NCI-H1105 (cell line): ENCODE measurements around the gene TNFRSF1A.

Experiments
- DNase-seq: peaks from one replicate; lab custom pipeline; 2025; lab: John Stamatoyannopoulos, UW

Gene TNFRSF1A

DNA sequence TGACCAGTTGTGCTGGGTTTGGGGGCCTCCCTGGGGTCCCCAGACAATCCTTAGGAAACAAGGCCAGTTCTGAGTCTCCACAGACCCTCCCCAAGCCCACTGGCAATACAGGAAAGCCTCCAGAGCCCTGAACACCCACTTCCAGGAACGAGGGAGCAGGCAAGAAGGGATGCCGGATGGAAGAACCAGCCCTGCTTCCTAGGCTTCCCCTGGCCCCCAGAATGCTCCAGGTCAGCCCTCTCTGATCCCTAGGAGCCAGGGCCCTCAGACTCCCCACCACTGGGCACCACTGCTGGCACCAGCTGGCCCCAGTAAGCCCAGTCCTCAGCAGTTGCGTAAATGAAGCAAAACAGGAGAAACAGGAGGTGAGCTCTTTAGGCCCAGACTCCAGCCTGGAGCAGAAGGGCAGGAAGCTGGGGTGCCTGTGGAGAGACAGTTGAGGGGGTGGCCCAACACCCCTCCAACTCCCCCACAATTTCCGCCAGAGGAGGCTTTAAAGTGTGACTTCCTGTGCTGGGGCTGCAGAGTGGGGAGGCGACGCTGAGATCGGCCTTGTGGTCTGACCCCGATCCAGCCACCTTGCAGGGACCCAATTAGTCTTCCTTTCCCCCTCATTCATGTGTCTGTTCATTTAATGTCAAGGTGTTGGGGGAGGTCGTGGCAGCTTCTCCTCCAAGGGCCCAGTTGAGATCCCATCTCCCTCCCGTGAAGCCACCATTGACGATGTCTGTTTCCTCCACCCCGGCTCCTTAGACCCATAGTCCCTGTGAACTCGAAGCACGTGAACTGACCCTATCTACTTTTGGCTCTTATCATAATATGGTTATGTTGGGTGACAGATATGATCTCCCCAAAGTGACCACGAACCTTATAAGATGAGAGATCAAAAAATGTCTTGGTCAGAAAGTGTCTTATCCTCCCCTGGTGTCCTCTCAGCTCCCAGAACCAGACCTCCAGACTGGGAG, 4.7 kb downstream of the TNFRSF1A start:
- no peak for DNase-seq

DNA sequence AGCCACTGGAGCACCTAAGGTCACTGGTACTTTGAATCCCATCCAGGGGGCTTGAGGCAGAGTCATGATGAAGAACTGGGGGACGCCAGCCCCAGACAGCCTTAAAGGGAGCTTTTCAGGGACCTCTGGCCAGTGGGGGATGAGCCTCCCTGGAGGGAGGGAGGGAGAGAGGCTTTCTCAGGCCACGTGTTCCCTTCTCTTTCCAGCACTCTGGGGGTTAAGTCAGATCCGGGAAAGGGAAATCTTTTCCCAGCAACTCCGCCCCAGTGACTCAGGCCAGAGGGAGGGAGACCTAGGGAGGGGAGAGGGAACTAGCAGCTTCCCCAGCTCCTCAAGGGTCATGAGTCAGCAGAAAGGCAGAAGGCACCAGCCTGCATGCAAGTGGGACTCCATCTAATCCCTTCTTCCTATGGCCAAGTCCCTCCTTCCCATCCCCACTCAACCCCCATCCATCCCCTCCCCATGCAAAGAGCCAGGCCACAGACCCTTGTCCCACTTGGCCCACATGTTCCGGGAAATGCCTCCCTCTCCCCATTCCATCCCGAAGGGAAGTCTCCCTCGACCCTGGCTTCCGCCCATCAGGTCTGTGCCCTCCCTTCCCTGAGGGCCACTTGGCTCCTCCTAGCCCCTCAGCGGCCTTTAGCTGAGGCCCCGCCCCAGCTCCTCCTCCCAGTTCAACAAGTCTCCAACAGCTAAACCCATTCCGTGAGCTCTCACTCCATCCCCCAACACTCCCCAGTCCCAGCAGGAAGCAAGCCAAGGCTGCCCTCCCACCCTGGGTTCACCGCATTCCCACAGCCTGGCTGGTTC, 5.6 kb downstream of the TNFRSF1A start:
- no peak for DNase-seq

DNA sequence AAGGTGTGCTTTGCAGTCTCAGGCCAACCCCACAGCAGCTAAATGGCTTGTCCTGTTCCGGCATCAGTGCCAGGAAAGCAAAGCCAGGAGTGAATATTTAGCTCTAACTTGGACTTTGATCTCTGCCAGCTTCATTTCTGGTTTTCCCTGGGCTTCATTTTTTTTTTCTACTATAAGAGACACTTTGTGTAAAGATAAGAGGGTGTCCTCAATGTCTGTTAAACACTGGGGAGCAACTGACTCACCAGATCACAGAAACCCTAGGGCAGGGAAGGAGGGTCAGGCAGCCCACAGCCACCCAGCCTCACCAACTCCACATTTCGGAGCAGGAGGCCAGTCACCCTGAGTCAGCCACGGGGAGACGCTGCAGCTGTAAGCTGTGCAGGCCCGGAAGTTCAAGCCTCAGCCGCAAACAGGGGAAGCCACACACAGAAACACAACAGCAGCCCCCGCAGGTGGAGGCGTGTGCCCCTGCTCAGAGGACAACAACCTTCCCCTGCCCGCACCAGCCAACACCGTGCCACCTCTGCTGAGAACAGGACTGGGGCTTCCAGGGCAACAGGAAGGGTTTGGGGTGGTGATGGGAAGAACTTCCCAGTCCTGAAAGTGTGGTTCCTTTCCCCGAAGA, 6.3 kb downstream of the TNFRSF1A start:
- no peak for DNase-seq

DNA sequence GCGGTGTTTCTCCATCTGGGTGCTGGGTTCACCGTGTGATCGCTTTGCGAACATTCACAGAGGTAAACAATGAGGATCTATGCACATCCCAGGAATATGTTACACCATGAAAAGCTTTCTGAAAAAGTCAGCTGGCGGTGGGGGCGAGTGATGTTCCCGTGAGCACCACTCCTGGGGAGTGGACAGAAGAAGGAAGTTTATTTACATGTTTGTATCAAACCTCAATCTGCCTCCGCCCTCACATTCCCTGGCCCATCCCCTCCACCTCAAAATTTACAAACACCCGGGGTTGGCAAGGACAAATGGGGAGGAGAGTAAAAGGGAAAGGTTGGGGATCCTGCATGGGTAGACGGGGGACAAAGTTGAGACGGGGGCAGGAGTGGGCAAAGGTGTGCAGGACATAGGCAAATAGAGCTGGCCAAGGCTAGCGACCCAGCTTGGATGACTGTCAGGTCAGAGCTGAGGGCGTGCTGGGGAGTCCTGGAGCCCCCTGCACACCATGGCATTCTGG, 6.9 kb downstream of the TNFRSF1A start:
- no peak for DNase-seq

DNA sequence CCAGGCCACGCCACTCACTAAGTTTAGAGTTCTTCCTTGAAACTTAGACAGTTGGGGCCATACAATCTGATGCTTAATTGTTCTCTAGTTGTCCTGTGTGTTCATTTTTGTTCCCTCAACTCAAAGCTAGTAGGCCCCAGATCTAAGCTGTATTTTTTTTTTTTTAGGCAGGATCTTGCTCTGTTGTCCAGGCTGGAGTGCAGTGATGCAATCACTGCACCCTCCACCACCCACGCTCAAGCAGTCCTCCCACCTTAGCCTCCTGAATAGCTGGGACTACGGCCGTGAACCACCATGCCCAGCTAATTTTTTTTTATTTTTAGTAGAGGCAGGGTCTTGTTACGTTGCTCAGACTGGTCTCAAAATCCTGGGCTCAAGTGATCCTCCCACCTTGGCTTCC, 7.5 kb downstream of the TNFRSF1A start:
- no peak for DNase-seq

DNA sequence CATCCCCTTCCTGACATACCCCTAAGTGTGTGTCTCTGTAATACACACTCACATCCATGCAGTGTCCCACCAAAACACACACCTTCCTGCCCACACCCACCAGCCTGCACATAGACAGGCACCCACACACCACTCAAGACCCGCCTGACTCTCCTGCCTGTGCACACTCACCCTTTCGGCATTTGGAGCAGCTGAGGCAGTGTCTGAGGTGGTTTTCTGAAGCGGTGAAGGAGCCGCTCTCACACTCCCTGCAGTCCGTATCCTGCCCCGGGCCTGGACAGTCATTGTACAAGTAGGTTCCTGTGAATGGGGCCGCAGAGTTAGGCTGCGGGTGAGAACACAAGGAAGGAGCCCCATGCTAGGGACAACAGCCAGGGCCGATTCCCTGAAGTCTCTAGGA, 8.3 kb downstream of the TNFRSF1A start:
- no peak for DNase-seq

DNA sequence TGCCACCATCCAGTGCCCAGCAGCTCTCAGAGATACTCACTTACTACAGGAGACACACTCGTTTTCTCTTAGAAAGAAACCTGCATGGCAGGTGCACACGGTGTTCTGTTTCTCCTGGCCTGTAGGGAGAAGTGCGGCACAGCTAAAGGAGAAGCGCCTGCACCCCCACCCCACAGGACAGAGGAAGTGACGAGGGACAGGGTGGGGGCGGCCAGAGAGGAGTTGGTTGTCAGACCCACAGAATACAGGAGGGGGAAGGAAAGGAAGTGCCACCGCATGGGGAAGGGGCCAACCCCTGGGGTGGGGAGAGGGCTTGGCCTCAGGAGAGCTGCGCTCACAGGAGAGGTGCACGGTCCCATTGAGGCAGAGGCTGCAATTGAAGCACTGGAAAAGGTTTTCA, 8.8 kb downstream of the TNFRSF1A start:
- DNase-seq: no peak

DNA sequence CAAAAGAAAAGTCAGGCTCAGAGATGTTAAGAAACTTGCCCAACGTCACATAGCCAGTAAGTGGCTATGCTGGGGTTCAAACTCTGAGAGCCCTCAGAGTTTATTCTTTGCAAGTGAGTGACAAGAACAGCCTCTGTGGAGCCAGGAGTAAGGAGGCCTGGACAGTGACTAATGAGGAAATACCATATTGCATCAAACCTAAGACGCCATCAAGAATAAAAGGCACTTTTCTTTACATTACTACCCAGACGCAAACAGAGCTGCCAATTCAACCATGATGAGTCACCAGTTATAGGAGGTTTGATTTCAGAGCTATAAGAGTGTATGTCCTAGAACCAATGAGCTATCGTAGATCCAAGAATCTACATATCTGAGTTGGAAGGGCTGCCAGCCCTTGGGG, 9.4 kb downstream of the TNFRSF1A start:
- no peak for DNase-seq

DNA sequence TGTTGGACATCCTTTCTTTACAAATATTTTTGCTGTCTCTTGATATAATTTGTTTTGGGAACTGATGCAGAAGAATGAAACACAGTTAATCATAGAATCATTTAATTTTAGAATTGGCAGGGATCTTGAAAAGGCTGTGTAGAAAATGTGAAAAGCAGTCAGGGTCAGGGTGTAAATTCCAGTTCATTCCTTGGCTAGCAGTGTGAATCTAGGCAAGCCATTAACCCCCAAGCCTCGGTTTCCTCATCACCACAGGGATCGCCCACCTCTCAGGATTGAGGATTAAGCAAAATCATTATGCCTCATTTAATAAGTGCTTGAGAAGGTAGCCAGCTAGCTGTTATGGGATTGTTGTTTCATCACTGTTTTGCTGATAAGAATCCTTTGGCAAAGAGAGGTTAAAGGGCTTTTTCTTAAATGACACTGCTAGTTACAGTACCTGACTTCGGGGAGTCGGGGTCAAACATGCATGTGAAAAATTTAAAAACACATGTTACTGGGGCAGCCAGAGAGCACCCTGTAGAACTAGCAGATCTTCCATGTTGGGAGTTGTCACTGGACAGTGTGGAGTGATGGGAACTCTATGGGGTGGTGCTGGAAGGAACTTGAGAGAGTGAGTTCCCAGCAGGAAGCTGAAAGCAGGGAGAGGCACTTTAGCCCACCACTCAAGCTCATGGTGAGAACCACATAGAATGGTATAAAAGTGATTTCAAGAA, 10.7 kb downstream of the TNFRSF1A start:
- DNase-seq: no peak

DNA sequence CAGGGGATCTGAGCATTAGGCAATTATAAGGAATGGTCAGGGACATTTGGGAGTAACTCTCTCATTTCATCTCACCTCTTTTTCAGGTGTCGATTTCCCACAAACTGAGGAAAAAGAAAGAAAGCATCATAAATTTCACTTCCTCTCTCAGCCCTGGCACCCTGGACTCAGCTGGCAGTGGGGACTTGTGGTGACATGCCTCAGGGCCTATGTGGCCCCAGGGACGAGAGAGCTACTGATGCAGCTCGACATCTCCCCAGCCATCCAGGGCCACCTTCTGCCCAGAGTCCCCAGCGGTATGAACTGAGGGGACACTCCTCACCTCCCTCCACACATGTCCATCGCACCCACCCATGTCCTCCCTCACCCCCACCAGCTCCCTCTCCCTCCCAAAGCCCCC, 11.7 kb downstream of the TNFRSF1A start:
- DNase-seq: no peak

DNA sequence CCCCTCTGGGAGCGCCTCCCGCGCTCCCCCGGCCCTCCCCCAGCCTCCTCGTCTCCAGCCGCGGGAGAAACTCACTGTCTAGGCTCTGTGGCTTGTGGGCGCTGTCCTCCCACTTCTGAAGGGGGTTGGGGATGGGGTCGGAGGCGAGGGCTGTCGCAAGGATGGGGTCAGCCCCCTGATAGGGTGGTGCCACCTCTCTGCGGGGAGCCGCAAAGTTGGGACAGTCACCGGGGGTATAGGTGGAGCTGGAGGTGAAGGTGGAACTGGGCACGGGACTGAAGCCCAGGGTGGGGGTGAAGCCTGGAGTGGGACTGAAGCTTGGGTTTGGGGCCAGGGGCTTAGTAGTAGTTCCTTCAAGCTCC, 12.2 kb downstream of the TNFRSF1A start:
- DNase-seq: no peak

DNA sequence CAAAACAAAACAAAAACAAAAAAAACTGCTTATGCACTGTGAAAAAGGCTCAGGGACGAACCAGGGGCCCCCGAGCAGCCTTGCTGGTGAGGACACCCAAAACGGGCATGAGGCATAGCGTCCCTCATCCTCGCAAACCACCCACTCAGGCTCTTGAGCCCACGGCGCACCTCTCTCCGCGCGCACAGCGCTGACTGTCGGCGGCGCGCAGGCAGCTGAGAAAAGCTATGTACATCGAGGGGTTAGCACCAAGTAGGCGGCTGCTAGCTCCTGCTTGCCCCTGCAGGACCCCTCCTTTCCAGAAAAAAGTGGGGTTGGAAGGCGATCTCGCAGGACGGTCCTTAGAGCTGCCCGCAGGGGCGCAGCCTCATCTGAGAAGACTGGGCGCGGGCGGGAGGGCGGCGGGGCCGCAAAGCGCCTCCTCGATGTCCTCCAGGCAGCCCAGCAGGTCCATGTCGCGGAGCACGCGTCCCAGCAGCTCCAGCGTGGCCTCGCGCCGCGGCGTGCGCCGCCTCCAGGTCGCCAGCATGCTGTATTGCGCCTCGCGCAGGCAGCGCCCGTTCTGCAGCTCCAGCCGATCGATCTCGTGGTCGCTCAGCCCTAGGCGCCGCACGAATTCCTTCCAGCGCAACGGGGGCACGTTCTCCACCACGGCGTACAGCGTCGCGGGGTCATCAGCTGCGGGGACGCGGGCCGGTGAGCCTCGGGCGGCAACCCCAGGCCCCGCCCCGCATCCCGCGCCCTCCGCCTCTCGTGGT, 12.8 kb downstream of the TNFRSF1A start:
- DNase-seq: no peak

DNA sequence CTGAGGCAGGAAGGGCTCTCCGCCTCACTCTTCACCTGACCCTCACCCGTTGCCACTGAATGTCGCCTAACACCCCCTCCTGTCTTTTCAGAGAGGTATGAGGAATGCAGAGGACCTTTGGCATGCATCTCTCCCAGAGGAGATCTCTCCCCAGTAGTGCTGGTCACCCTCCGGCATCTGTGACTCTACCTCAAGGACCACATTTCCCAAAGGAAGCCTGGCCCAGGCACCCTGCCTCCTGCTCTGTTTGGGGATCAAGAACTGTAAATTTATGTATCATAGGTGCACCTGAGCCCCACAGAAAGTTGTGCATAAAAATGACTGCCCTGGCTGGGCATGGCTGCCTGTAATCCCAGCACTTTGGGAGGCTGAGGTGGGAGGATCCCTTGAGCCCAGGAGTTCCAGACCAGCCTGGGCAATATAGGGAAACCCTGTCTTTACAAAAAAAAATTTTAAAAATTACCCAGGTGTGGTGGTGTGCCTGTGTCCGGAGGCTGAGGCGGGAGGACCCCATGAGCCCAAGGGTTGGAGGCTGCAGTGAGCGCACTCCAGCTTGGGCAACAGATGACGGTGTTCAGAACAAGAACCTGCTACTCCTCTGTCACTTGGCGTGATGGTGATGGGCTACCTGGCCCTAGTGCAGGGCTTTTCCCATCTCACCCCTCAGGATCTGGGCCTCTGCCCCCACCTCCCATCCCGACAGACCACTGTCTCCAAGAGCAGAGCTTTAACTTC, 13.7 kb downstream of the TNFRSF1A start:
- no peak for DNase-seq

DNA sequence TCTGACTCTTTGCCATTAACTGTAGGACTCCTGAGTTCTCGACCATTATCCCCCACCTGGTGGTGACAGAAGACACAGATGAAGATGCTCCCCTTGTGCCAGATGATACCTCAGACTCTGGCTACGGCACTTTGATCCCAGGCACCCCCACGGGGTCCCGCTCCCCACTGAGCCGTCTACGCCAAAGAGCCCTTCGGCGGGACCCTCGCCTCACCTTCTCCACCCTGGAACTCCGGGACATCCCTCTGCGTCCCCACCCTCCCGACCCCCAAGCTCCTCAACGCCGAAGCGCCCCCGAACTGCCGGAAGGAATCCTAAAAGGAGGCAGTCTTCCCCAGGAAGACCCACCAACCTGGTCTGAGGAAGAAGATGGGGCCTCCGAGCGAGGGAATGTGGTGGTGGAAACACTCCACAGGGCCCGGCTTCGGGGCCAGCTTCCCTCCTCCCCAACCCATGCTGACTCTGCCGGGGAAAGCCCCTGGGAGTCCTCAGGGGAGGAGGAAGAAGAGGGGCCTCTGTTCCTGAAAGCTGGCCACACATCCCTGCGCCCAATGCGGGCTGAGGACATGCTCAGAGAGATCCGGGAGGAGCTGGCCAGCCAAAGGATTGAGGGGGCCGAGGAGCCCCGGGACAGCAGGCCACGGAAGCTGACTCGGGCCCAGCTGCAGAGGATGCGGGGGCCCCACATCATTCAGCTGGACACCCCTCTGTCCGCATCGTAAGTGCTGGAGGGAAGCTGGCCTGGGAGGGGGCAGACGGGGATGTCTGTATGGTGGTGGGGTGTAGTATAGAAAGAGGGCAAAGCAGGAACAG, 14.4 kb downstream of the TNFRSF1A start:
- no peak for DNase-seq

DNA sequence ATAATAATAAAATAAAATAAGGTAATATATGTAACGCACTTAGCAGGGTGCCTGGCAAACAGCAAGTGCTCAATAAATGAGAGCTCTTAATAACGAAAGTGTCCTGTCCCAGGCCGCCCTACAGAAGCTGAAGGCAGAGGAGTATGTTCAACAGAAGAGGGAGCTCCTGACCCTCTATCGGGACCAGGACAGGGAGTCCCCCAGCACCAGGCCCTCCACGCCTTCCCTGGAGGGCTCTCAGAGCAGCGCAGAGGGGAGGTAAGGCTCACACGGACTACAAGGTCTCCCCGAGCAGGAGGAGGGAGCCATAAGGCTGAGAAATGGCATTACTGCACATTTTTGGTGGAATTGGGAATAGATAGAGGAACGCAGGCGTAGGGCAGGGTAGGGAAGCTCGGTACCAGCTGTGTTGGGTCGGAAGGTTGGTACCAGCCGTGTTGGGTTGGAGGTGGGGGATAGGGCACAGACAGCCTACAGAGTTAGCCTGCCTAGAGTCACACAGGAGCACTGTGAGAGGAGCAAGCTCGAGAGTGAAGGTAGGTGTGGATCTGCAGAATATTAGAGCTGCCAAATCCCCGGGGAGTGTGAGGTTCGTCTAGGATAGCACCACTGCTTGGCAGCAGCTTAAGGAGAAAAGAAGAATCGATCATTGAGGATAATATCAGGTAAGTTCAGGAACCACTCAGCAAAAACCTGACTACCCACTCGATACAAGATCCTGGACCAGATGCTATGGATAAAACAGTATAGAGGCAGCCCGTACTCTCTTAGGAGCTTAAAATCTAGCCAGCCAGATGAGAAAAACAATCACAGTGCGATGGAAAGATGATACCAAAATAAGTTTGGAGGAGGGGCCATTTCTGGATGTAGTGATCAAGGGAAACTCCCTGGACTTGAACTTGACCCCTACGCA, 15.3 kb downstream of the TNFRSF1A start:
- DNase-seq: no peak

DNA sequence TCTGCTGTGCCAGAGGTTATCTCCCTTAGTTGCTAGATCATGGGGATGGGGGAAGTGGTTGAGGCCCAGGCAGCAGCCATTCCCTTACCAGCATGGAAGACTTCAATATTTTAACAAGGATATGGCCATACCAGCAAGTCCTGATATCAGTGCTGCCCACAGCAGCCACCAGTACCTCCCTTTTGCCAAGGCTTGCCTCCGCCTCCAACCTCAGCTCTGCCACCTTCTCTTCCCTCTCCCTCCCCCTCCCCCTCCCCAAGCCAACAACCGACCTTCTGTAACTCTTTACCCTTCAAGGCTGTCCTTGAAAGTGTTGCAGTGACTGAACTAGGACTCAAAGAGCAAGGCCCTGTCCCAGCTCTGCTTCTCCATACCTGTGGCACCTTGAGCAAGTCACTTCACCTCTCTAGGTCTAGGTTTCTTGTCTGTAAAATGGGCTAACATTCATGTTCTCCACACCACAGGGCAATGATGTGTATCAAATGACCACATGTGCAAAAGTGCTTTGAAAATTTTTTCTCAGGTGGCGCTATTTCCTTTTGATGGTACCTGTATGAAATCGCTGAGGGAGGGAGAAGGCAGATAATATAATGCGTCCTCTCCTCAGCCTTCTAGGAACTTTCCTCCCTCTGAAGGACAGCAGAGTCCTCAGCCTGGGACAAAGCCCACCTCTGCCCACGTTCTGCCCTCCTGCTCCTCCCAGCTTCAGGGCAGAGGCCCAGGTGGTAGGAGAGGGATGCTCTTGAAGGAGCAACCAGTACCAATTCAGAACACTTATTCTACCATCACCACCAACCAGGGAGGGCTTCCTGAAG, 16.7 kb downstream of the TNFRSF1A start:
- DNase-seq: no peak

DNA sequence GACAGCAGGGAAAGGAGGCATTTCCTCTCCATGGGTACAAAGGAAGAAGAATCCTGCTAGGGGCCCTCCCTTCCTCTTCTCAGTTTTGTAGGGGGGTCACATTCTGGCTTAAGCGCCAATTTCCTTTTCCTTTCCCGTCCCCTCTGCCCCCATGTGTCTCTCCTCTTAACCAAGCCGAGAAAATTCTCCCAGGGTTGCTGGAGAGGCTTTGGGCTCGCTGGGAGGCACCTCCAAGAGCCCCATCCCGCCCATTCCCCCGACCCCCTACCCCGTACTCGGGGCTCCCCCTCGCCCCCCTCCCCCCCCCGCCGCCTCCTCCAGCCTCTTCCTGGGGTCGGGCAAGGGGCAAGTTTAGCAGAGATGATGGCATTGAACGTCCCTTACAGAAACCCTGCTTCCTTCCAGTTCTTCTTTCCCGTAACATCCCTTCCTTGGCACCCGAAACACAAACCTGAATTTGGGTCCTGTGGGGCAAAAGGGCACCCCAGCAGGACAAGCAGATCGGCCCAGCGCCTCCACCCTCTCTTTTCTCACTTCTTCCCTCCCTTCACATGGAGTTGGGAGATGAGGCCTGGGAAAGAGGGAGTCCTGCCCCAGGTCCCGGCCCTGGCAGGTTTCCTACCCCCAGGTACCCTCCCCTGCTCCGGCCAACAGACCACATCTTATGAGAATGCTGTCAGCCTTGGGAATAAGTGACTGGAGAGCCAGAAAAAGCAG, 17.7 kb downstream of the TNFRSF1A start:
- no peak for DNase-seq
